PC-9 (cell line): Measurements from ENCODE around the gene SYCP2. TPM values are rescaled to one million over a fixed set of nuclear protein-coding genes. Genes with fewer than 3 reads are reported as not detected.

Experiments
- BruUV-seq: library from RNA; stranded (reverse); fragments of 400-500 nt; replicated peaks from 2 replicates; lab custom pipeline; 2021; lab: Mats Ljungman, UMichigan
- CTCF ChIA-PET: fragments of 300-600 bp; sonication (Branson Sonifier 250); formaldehyde crosslinking; loops from one replicate; lab custom pipeline; 2022; ENCODE audit warnings: antibody characterized with exemption; lab: Charles Lee
- POLR2A ChIA-PET: fragments of 300-600 bp; sonication (Branson Sonifier 250); formaldehyde crosslinking; loops from one replicate; lab custom pipeline; 2022; ENCODE audit warnings: antibody characterized with exemption; ENCODE audit not compliant: unreplicated experiment; lab: Charles Lee
- DNase-seq, 2 experiments: peaks; one replicate each; pipeline versions ENCODE4 v3.0.0 to v3.0.0-alpha.2; 2015 to 2022; ENCODE audit warnings: mixed read lengths in 1 of 2
- H2AFZ ChIP-seq: fragments of 200-600 bp; sonication (generic); 2 replicates; pipeline ENCODE4 v1.8.1; 2017; ENCODE audit warnings: antibody characterized with exemption
- H3F3A ChIP-seq: fragments of 200-600 bp; sonication (generic); 2 replicates; pipeline ENCODE4 v1.8.1; 2017; ENCODE audit warnings: antibody characterized with exemption, mild to moderate bottlenecking, low read depth; ENCODE audit not compliant: insufficient read depth
- H3K27ac ChIP-seq: fragments of 200-600 bp; sonication (generic); 2 replicates; pipeline ENCODE4 v1.6.1; 2016; ENCODE audit warnings: mixed run types
- H3K27me3 ChIP-seq: fragments of 200-600 bp; sonication (generic); 2 replicates; pipeline ENCODE4 v1.6.1; 2016; ENCODE audit warnings: low read depth, mixed run types; ENCODE audit not compliant: insufficient read depth
- H3K36me3 ChIP-seq: fragments of 200-600 bp; sonication (generic); 2 replicates; pipeline ENCODE4 v1.6.1; 2016; ENCODE audit warnings: low read depth, mixed run types
- H3K4me1 ChIP-seq: fragments of 200-600 bp; sonication (generic); replicated peaks from 2 replicates; pipeline ENCODE4 v1.6.1; 2016; ENCODE audit warnings: mixed run types; ENCODE audit not compliant: insufficient read depth
- H3K4me2 ChIP-seq: fragments of 200-600 bp; sonication (generic); 2 replicates; pipeline ENCODE4 v1.6.1; 2017; ENCODE audit warnings: mixed run types
- H3K4me3 ChIP-seq: fragments of 200-600 bp; sonication (generic); 2 replicates; pipeline ENCODE4 v1.6.1; 2016; ENCODE audit warnings: mixed run types
- H3K79me2 ChIP-seq: fragments of 200-600 bp; sonication (generic); 2 replicates; pipeline ENCODE4 v1.6.1; 2017; ENCODE audit warnings: low read depth, mixed run types
- H3K9me2 ChIP-seq: fragments of 200-600 bp; sonication (generic); 2 replicates; pipeline ENCODE4 v1.8.1; 2017; ENCODE audit warnings: mild to moderate bottlenecking; ENCODE audit not compliant: insufficient read depth
- H3K9me3 ChIP-seq: fragments of 200-600 bp; sonication (generic); 2 replicates; pipeline ENCODE4 v1.8.1; 2016; ENCODE audit warnings: low read depth; ENCODE audit not compliant: insufficient read depth
- H4K20me1 ChIP-seq: fragments of 200-600 bp; sonication (generic); 2 replicates; pipeline ENCODE4 v1.8.1; 2017; ENCODE audit not compliant: insufficient read depth
- EZH2 ChIP-seq: fragments of 200-600 bp; sonication (generic); IDR thresholded peaks from 2 replicates; pipeline ENCODE4 v1.8.0; 2017; ENCODE audit warnings: antibody characterized with exemption, low read depth
- intact Hi-C: fragments of 100-400 bp; cut with micrococcal nuclease; formaldehyde crosslinking; loops from one replicate; pipeline ENCODE4 v1.10.0; 2022; ENCODE audit not compliant: unreplicated experiment
- total RNA-seq: library from RNA; stranded (reverse); gene quantifications from 2 replicates; pipeline ENCODE4 v1.2.3, GENCODE V29; 2021
- TF ChIP-seq, protein P1 (sequence below): fragments of 200-600 bp; sonication (generic); conservative IDR thresholded peaks from 2 replicates; pipeline ENCODE4 v1.6.1; 2017; ENCODE audit warnings: mixed run types, antibody characterized with exemption, mild to moderate bottlenecking, moderate library complexity

The SYCP2 gene
- total RNA-seq, 1 experiment from 2014 or later: 1.8 TPM

DNA sequence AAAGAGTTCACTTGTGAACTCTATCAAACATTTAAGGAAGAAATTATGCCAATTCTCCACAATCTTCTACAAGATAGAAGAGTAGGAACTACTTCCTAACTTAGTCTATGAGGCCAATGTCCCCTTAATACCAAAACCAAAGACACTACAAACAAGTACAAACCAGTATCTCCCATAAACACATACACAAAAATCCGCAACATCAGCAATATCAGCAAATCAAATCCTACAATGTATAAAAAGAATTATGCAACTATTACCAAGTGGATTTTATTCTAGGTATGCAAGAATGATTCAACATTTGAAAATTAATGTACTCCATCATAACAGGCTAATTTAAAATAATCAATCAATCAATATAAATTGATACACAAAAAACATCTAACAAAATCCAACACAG lies 45.4 kb downstream of the SYCP2 start:
- Histone ChIP-seq H3K9me2 (no peaks in the 10 kb centered on the region), H3K4me3 (no peak overlapping the region), H4K20me1 (no peaks in the 10 kb centered on the region), H3F3A (no peaks in the 10 kb centered on the region), H3K4me1 (no peaks in the 10 kb centered on the region), H3K36me3 (no peaks in the 10 kb centered on the region), H3K27ac (no peak overlapping the region), H3K27me3 (no peaks in the 10 kb centered on the region), H3K9me3 (no peaks in the 10 kb centered on the region), H3K79me2 (no peaks in the 10 kb centered on the region), H2AFZ (no peak overlapping the region), H3K4me2 (no peak overlapping the region)
- ChIA-PET CTCF (no interaction called here), POLR2A (no interaction called here)
- intact Hi-C loops: no loop called here
- no peak for DNase-seq
- no TSS peak for BruUV-seq
- TF ChIP-seq EZH2: no peak
- TF ChIP-seq, protein P1, sequence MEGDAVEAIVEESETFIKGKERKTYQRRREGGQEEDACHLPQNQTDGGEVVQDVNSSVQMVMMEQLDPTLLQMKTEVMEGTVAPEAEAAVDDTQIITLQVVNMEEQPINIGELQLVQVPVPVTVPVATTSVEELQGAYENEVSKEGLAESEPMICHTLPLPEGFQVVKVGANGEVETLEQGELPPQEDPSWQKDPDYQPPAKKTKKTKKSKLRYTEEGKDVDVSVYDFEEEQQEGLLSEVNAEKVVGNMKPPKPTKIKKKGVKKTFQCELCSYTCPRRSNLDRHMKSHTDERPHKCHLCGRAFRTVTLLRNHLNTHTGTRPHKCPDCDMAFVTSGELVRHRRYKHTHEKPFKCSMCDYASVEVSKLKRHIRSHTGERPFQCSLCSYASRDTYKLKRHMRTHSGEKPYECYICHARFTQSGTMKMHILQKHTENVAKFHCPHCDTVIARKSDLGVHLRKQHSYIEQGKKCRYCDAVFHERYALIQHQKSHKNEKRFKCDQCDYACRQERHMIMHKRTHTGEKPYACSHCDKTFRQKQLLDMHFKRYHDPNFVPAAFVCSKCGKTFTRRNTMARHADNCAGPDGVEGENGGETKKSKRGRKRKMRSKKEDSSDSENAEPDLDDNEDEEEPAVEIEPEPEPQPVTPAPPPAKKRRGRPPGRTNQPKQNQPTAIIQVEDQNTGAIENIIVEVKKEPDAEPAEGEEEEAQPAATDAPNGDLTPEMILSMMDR: no peak

DNA sequence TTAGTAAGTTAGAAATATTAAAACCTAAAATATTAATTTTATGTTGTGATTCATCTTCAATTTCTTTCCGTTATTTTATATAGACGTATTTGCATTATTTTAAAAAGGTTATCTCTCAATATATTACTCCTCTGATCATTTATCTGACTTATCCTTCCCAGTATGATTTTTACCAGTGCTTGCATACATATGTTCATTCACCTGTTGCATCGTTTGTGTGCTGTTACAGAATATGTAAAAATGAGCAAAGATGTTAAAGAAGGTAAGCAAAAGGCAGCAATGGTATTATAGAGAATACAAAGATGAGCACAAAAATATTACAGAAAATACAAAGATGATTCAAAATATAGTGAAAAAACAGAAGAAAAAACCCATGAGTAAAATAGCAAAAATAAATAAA lies 48.9 kb downstream of the SYCP2 start:
- Histone ChIP-seq H3K4me3 (no peak overlapping the region), H2AFZ (no peak overlapping the region), H3K4me2 (no peak overlapping the region), H3K36me3 (peaks cover 8% of the 10 kb centered on the region), H3K27me3 (no peaks in the 10 kb centered on the region), H3K4me1 (no peaks in the 10 kb centered on the region), H4K20me1 (no peaks in the 10 kb centered on the region), H3F3A (no peaks in the 10 kb centered on the region), H3K9me3 (no peaks in the 10 kb centered on the region), H3K27ac (no peak overlapping the region), H3K9me2 (no peaks in the 10 kb centered on the region), H3K79me2 (no peaks in the 10 kb centered on the region)
- no TSS peak for BruUV-seq
- no peak for DNase-seq
- intact Hi-C loops: no loop called here
- CTCF ChIA-PET: no interaction called here
- POLR2A ChIA-PET: no interaction called here
- TF ChIP-seq, protein P1: no peak
- TF ChIP-seq EZH2: no peak

DNA sequence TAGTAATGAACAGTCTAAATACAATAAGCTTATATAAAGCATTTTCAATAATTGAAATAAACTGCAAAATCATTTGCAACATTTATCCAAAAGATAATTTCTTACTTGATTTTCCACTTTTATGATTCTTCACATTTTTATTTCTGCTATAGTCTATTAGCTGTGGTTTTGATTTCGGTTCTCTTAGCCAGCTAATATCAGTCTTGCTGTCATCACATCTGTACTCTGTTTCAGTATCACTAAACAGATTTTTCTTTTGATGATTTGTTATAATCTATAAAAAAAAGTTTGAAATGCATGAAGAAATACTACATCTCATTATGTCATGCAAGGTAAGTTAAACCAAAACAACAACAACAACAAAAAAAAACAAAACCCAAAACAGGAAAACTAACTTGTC lies 53.2 kb downstream of the SYCP2 start:
- CTCF ChIA-PET: no interaction called here
- no peaks in the 10 kb centered on the region; the same call in 1 of the 2 replicates for H3K9me3 ChIP-seq
- no peak for TF ChIP-seq EZH2
- TF ChIP-seq, protein P1: no peak
- H3K27me3 ChIP-seq: no peaks in the 10 kb centered on the region
- no peaks in the 10 kb centered on the region for H3K79me2 ChIP-seq
- no peak overlapping the region for H3K4me2 ChIP-seq
- DNase-seq: no peak
- intact Hi-C loops: no loop called here
- no TSS peak for BruUV-seq
- peaks cover 8% of the 10 kb centered on the region for H3K36me3 ChIP-seq
- H3K27ac ChIP-seq: no peak overlapping the region
- H3K4me3 ChIP-seq: no peak overlapping the region
- POLR2A ChIA-PET: no interaction called here
- H3F3A ChIP-seq: no peaks in the 10 kb centered on the region; the same call in 1 of the 2 replicates
- 0 out of 2 replicates have a peak, but pooled peaks cover 4% of the 10 kb centered on the region for H3K4me1 ChIP-seq
- no peaks in the 10 kb centered on the region for H3K9me2 ChIP-seq
- no peak overlapping the region for H2AFZ ChIP-seq
- no peaks in the 10 kb centered on the region for H4K20me1 ChIP-seq
